DMS53 treated with DMSO at 0.1 percent for 48 hours (cell line): ENCODE data around the gene ERFL.

Experiments
- DNase-seq: peaks from one replicate; lab custom pipeline; 2025; ENCODE audit not compliant: unreplicated experiment; lab: John Stamatoyannopoulos, UW

Gene ERFL

GRCh38 chr19:41861116-41861768 is 67.0 kb downstream of the ERFL start:
- DNase-seq, result no peak

GRCh38 chr19:41860419-41861115 is 67.7 kb downstream of the ERFL start:
- DNase-seq, result no peak

GRCh38 chr19:41859618-41860418 is 68.4 kb downstream of the ERFL start, which contains the start of gene RPS19:
Gene RPS19, plus strand, starts transcription at chr19:41860255. Its CDS starts 520 bp downstream, at chr19:41860775.
- peak; percentile 96 for DNase-seq

DNA sequence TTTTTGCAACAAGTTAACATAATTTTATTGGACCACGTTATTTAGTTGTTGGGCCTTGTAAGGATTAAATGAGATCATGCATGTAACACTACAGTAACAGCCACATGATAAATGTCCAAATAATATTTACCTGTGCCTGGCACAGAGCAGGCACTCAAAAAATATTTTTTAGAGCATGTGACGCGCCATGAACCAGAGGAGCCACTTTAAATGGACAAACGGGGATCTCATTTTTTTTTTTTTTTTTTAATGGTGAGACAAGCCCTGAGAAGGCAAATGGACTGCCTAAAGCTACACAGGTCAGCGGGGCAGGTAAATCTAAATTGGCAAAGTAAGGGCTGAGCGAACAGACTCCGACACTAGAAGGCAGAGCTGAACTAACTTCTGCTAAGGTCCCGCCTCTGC is 69.0 kb downstream of the ERFL start:
- no peak for DNase-seq
